Uterus (tissue), 2 donors: ENCODE measurements around the gene TUBA3D.
"Not testable (repeated sequence)": the region's sequence is repeated elsewhere in the genome, so short reads cannot be mapped to it uniquely, and the experiment has no call there.

Experiments
- CTCF ChIP-seq, 4 experiments: fragments of 200-600 bp in 2 of 4; fragments of 450-650 bp in 2 of 4; sonication (generic) in 2 of 4; IDR thresholded peaks; one replicate each; pipeline ENCODE4 v1.5.1; 2016 to 2019; ENCODE audit warnings: antibody characterized with exemption in 4 of 4, mild to moderate bottlenecking in 2 of 4, moderate library complexity in 1 of 4
- POLR2A ChIP-seq, 2 donors: fragments of 450-650 bp; IDR thresholded peaks; one replicate each; pipeline ENCODE4 v1.6.1; 2016; ENCODE audit warnings: antibody characterized with exemption in 2 of 2, mild to moderate bottlenecking in 1 of 2, moderate library complexity in 1 of 2

- TF ChIP-seq POLR2A, CTCF (IDR thresholded peaks at IDR 0.05): not testable (repeated sequence)
These were observed 15.5 kb downstream of the TUBA3D start for GRCh38 chr2:131491469-131491836.
